NB4 (cell line): ENCODE results near the gene TMTC3.

Experiments
- POLR2A ChIP-seq: IDR thresholded peaks from 2 replicates; pipeline ENCODE4 v1.6.1; 2011; ENCODE audit warnings: mild to moderate bottlenecking; ENCODE audit not compliant: insufficient read length; ENCODE audit errors: extremely low read depth
- TF ChIP-seq, protein P1 (sequence below): IDR thresholded peaks from one replicate; pipeline ENCODE4 v1.5.1; 2012; ENCODE audit warnings: low read depth, low read length

DNA sequence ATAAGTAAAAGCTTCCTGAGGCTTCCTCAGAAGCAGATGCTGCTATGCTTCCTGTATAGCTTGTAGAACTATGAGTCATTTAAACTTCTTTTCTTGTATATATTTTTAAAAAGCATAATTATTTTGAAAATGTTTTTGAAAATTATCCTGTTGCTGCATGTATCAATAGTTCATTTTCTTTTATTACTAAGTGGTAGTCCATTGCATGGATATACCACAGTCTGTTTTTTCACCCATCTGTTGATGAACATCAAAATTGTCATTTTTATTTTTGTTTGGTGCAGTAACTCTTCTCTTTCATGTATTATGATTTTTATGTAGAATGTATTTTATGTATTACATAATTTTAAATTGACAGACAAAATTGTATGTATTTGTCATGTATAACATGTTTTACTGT is 81.4 kb downstream of the TMTC3 start:
- no peak for TF ChIP-seq POLR2A
- TF ChIP-seq, protein P1, sequence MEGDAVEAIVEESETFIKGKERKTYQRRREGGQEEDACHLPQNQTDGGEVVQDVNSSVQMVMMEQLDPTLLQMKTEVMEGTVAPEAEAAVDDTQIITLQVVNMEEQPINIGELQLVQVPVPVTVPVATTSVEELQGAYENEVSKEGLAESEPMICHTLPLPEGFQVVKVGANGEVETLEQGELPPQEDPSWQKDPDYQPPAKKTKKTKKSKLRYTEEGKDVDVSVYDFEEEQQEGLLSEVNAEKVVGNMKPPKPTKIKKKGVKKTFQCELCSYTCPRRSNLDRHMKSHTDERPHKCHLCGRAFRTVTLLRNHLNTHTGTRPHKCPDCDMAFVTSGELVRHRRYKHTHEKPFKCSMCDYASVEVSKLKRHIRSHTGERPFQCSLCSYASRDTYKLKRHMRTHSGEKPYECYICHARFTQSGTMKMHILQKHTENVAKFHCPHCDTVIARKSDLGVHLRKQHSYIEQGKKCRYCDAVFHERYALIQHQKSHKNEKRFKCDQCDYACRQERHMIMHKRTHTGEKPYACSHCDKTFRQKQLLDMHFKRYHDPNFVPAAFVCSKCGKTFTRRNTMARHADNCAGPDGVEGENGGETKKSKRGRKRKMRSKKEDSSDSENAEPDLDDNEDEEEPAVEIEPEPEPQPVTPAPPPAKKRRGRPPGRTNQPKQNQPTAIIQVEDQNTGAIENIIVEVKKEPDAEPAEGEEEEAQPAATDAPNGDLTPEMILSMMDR = no peak
